MM.1S (cell line): ENCODE measurements around the gene EVA1A.

ENCODE experiments used
- DNase-seq: peaks from one replicate; pipeline ENCODE4 v3.0.0-alpha.2; 2015
- H2AFZ ChIP-seq: fragments of 300-600 bp; sonication (generic); 2 replicates; pipeline ENCODE4 v1.6.0; 2016; ENCODE audit warnings: antibody characterized with exemption, low read length
- H3F3A ChIP-seq: fragments of 300-600 bp; sonication (generic); 2 replicates; pipeline ENCODE4 v1.6.1; 2016; ENCODE audit warnings: mild to moderate bottlenecking, antibody characterized with exemption, low read length, moderate library complexity, mixed read lengths; ENCODE audit not compliant: insufficient read depth
- H3K27ac ChIP-seq: fragments of 300-600 bp; sonication (generic); 2 replicates; pipeline ENCODE4 v1.5.1; 2016; ENCODE audit warnings: mild to moderate bottlenecking, low read length
- H3K27me3 ChIP-seq: fragments of 300-600 bp; sonication (generic); replicated peaks from 2 replicates; pipeline ENCODE4 v1.6.0; 2016; ENCODE audit warnings: low read length; ENCODE audit not compliant: insufficient read depth
- H3K36me3 ChIP-seq: fragments of 300-600 bp; sonication (generic); replicated peaks from 2 replicates; pipeline ENCODE4 v1.6.1; 2016; ENCODE audit warnings: mild to moderate bottlenecking, low read length, mixed read lengths; ENCODE audit not compliant: insufficient read depth
- H3K4me1 ChIP-seq: fragments of 300-600 bp; sonication (generic); 2 replicates; pipeline ENCODE4 v1.6.1; 2016; ENCODE audit warnings: low read length, mixed read lengths
- H3K4me2 ChIP-seq: fragments of 300-600 bp; sonication (generic); 2 replicates; pipeline ENCODE4 v1.6.0; 2016; ENCODE audit warnings: low read depth, low read length
- H3K4me3 ChIP-seq: fragments of 300-600 bp; sonication (generic); 2 replicates; pipeline ENCODE4 v1.5.1; 2016; ENCODE audit warnings: low read length, mixed read lengths
- H3K79me2 ChIP-seq: fragments of 300-600 bp; sonication (generic); 2 replicates; pipeline ENCODE4 v1.6.1; 2016; ENCODE audit warnings: mixed run types, low read length, mixed read lengths
- H3K9ac ChIP-seq: fragments of 300-600 bp; sonication (generic); 2 replicates; pipeline ENCODE4 v1.6.1; 2016; ENCODE audit warnings: low read length, mixed read lengths
- H3K9me2 ChIP-seq: fragments of 300-600 bp; sonication (generic); replicated peaks from 2 replicates; pipeline ENCODE4 v1.6.1; 2016; ENCODE audit warnings: mild to moderate bottlenecking, low read length, mixed read lengths; ENCODE audit not compliant: insufficient read depth
- H3K9me3 ChIP-seq: fragments of 300-600 bp; sonication (generic); replicated peaks from 2 replicates; pipeline ENCODE4 v1.6.1; 2016; ENCODE audit warnings: mild to moderate bottlenecking, low read length, mixed read lengths; ENCODE audit not compliant: insufficient read depth
- H4K20me1 ChIP-seq: fragments of 300-600 bp; sonication (generic); 2 replicates; pipeline ENCODE4 v1.6.1; 2016; ENCODE audit warnings: mild to moderate bottlenecking, low read length, moderate library complexity, mixed read lengths; ENCODE audit not compliant: insufficient read depth
- EZH2 ChIP-seq: fragments of 300-600 bp; sonication (generic); optimal IDR thresholded peaks from 2 replicates; pipeline ENCODE3; 2017; ENCODE audit warnings: low read depth, mild to moderate bottlenecking, antibody characterized with exemption, low read length, mixed read lengths
- EZH2phosphoT487 ChIP-seq: fragments of 300-600 bp; sonication (generic); IDR thresholded peaks from 2 replicates; pipeline ENCODE4 v1.6.1; 2018; ENCODE audit warnings: antibody characterized with exemption, low read length
- TF ChIP-seq, protein P1 (sequence below): fragments of 300-600 bp; sonication (generic); IDR thresholded peaks from 2 replicates; pipeline ENCODE4 v1.5.1; 2016; ENCODE audit warnings: antibody characterized with exemption, low read length, mixed read lengths

The EVA1A gene

GRCh38 chr2:75521225-75521872 lies 39.4 kb downstream of the EVA1A start:
- H3K27ac ChIP-seq = no peak overlapping the region
- H3K4me2 ChIP-seq = no peak overlapping the region
- H3K36me3 ChIP-seq = no peaks in the 10 kb centered on the region
- no peaks in the 10 kb centered on the region for H3K9me3 ChIP-seq
- no peaks in the 10 kb centered on the region for H3K79me2 ChIP-seq
- H3K4me1 ChIP-seq = no peaks in the 10 kb centered on the region
- H3K9me2 ChIP-seq = no peaks in the 10 kb centered on the region
- no peaks in the 10 kb centered on the region for H4K20me1 ChIP-seq
- no peaks in the 10 kb centered on the region for H3F3A ChIP-seq
- H3K27me3 ChIP-seq = no peaks in the 10 kb centered on the region
- H2AFZ ChIP-seq = no peak overlapping the region
- TF ChIP-seq, protein P1, sequence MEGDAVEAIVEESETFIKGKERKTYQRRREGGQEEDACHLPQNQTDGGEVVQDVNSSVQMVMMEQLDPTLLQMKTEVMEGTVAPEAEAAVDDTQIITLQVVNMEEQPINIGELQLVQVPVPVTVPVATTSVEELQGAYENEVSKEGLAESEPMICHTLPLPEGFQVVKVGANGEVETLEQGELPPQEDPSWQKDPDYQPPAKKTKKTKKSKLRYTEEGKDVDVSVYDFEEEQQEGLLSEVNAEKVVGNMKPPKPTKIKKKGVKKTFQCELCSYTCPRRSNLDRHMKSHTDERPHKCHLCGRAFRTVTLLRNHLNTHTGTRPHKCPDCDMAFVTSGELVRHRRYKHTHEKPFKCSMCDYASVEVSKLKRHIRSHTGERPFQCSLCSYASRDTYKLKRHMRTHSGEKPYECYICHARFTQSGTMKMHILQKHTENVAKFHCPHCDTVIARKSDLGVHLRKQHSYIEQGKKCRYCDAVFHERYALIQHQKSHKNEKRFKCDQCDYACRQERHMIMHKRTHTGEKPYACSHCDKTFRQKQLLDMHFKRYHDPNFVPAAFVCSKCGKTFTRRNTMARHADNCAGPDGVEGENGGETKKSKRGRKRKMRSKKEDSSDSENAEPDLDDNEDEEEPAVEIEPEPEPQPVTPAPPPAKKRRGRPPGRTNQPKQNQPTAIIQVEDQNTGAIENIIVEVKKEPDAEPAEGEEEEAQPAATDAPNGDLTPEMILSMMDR = no peak
- TF ChIP-seq EZH2phosphoT487 = no peak
- no peak for DNase-seq
- no peak overlapping the region for H3K9ac ChIP-seq
- no peak overlapping the region for H3K4me3 ChIP-seq

GRCh38 chr2:75519843-75520242 lies 40.9 kb downstream of the EVA1A start:
- no peak for DNase-seq
- Histone ChIP-seq H3K9me3 (no peaks in the 10 kb centered on the region), H3F3A (no peaks in the 10 kb centered on the region), H3K9me2 (no peaks in the 10 kb centered on the region), H3K36me3 (no peaks in the 10 kb centered on the region), H3K27ac (no peak overlapping the region), H3K9ac (no peak overlapping the region), H3K4me1 (no peaks in the 10 kb centered on the region), H3K79me2 (no peaks in the 10 kb centered on the region), H3K4me2 (no peak overlapping the region), H2AFZ (no peak overlapping the region), H4K20me1 (no peaks in the 10 kb centered on the region), H3K4me3 (no peak overlapping the region), H3K27me3 (no peaks in the 10 kb centered on the region)
- no peak for TF ChIP-seq EZH2phosphoT487
- TF ChIP-seq, protein P1 = no peak
- TF ChIP-seq EZH2 = no peak

- Histone ChIP-seq H3F3A (no peaks in the 10 kb centered on the region), H3K9me3 (no peaks in the 10 kb centered on the region), H3K27ac (no peak overlapping the region), H3K9ac (no peak overlapping the region), H3K79me2 (no peaks in the 10 kb centered on the region), H3K36me3 (no peaks in the 10 kb centered on the region), H4K20me1 (no peaks in the 10 kb centered on the region), H2AFZ (no peak overlapping the region), H3K4me1 (no peaks in the 10 kb centered on the region), H3K27me3 (no peaks in the 10 kb centered on the region), H3K4me2 (no peak overlapping the region), H3K4me3 (no peak overlapping the region), H3K9me2 (no peaks in the 10 kb centered on the region)
- TF ChIP-seq, protein P1 = no peak
- no peak for TF ChIP-seq EZH2phosphoT487
- TF ChIP-seq EZH2 = no peak
- DNase-seq = no peak
Measured at GRCh38 chr2:75518638-75519465, 41.9 kb downstream of the EVA1A start.
